Esophagus squamous epithelium (tissue), 5 donors: ENCODE results near the gene BCL2L15. TPM values are rescaled to one million over a fixed set of nuclear protein-coding genes. Genes with fewer than 3 reads are reported as not detected.

ENCODE experiments used
- DNase-seq: peaks from one replicate; lab custom pipeline; 2025; lab: John Stamatoyannopoulos, UW
- H3K27ac ChIP-seq, 4 donors: fragments of 200-600 bp; sonication (generic); one replicate each; pipeline ENCODE4 v1.5.1; 2016 to 2019; ENCODE audit warnings: mild to moderate bottlenecking in 1 of 4
- H3K27me3 ChIP-seq, 4 donors: fragments of 200-600 bp; sonication (generic); 1 replicate in 3 of 4; 2 replicates in 1 of 4; pipeline versions ENCODE4 v1.5.1 to v1.6.0; 2017 to 2021; ENCODE audit warnings: antibody characterized with exemption in 1 of 4
- H3K36me3 ChIP-seq, 3 donors: fragments of 200-600 bp; sonication (generic); one replicate each; pipeline ENCODE4 v1.5.1; 2016 to 2019
- H3K4me1 ChIP-seq, 3 donors: fragments of 200-600 bp; sonication (generic); one replicate each; pipeline ENCODE4 v1.5.1; 2017 to 2019
- H3K4me3 ChIP-seq, 4 donors: fragments of 200-600 bp; sonication (generic); 1 replicate in 3 of 4; 2 replicates in 1 of 4; pipeline ENCODE4 v1.5.1; 2016 to 2019; ENCODE audit warnings: mild to moderate bottlenecking in 2 of 4, moderate library complexity in 1 of 4
- H3K9me3 ChIP-seq, 3 donors: fragments of 200-600 bp; sonication (generic); one replicate each; pipeline ENCODE4 v1.5.1; 2016 to 2019
- POLR2A ChIP-seq, 4 donors: fragments of 450-650 bp; IDR thresholded peaks; one replicate each; pipeline ENCODE4 v1.6.1; 2017; ENCODE audit warnings: antibody characterized with exemption in 4 of 4, mild to moderate bottlenecking in 4 of 4, moderate library complexity in 3 of 4
- WGBS, 2 donors: methylation state at CpG; one replicate each; pipeline ENCODE4 v1.1.5; 2018; 5-methylcytosine and 5-hydroxymethylcytosine counted together
- intact Hi-C: fragments of 100-400 bp; cut with DNase I; formaldehyde crosslinking; loops from one replicate; pipeline ENCODE4 v1.15.0; 2022
- total RNA-seq, 4 donors: library from RNA; depleted of rRNA; stranded (reverse); fragments of >200 nt; gene quantifications; one replicate each; pipeline ENCODE4 v1.1.0, GENCODE V29; 2016
- TF ChIP-seq, protein P1 (sequence below), 6 experiments: fragments of 450-650 bp in 4 of 6; fragments of 200-600 bp in 2 of 6; sonication (generic) in 2 of 6; IDR thresholded peaks; one replicate each; pipeline ENCODE4 v1.5.1; 2016 to 2019; ENCODE audit warnings: antibody characterized with exemption in 6 of 6, mild to moderate bottlenecking in 4 of 6, moderate library complexity in 4 of 6
- donor health status: DM: yes; HTN: yes; CAD: no.

The BCL2L15 gene
- 1 to 10 TPM in 3 of 4 donors, under 1 TPM in 1; 0.76 to 6.8 (median 3.4) TPM for total RNA-seq

DNA sequence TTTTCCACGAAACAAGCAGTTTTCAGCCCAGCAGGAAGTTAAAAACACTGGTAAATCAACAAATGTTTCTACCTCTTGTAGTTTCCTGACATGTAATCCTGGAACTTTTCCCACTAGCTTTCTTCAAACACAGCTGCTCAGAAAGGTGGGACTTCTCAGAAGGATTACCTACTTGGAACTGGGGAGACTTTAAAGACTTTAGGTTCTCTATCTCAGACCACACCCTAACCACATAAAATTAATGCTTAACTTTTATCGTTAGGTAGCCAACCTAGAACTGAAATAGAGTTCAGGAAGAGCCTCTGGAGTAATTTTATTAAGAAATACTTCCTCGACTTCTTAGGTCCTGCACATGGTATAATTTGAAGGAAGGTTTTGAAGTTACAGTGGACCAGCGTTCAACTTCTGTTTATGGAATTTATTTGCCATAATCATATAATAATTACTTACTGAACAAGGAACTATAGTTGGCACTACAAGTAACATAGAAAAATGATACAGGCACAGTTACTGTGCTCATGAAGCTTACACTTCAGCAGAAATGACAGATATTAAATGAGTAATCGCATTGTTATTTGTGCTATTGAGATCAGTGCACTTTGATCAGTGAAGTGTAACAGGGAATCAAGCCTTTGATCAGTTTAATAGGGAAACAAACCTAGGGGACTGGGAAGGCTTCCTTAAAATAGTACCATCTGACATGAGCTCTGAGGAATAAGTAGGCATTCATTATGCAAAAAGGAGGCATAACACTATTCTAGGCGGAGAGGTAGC lies at the start of gene BCL2L15:
Gene BCL2L15, minus strand, starts transcription at position 180 of the 774 bp plus-strand sequence. CDS start 206 bp downstream, outside the sequence.
- H3K27ac ChIP-seq, result peak within 1 kb of the TSS; percentile 64 to 80 (median 70)
- H3K27me3 ChIP-seq, result no peaks in the 10 kb centered on the region
- no peaks in the 10 kb centered on the region for H3K9me3 ChIP-seq
- H3K4me3 ChIP-seq, result peak within 1 kb of the TSS in 2 of 4 donors; percentile 4 to 22
- no peak for DNase-seq
- peaks cover 0 to 50% (median 17%) of the 10 kb centered on the region in 3 donors for H3K4me1 ChIP-seq
- intact Hi-C loops, result no loop called here
- H3K36me3 ChIP-seq, result no peaks in the 10 kb centered on the region
- TF ChIP-seq POLR2A (IDR thresholded peaks at IDR 0.05), result no peak
- TF ChIP-seq, protein P1, sequence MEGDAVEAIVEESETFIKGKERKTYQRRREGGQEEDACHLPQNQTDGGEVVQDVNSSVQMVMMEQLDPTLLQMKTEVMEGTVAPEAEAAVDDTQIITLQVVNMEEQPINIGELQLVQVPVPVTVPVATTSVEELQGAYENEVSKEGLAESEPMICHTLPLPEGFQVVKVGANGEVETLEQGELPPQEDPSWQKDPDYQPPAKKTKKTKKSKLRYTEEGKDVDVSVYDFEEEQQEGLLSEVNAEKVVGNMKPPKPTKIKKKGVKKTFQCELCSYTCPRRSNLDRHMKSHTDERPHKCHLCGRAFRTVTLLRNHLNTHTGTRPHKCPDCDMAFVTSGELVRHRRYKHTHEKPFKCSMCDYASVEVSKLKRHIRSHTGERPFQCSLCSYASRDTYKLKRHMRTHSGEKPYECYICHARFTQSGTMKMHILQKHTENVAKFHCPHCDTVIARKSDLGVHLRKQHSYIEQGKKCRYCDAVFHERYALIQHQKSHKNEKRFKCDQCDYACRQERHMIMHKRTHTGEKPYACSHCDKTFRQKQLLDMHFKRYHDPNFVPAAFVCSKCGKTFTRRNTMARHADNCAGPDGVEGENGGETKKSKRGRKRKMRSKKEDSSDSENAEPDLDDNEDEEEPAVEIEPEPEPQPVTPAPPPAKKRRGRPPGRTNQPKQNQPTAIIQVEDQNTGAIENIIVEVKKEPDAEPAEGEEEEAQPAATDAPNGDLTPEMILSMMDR (IDR thresholded peaks at IDR 0.05), result no peak
- WGBS, 2 donors, result 34 to 41% methylated on average over 6 of the region's 6 CpGs

DNA sequence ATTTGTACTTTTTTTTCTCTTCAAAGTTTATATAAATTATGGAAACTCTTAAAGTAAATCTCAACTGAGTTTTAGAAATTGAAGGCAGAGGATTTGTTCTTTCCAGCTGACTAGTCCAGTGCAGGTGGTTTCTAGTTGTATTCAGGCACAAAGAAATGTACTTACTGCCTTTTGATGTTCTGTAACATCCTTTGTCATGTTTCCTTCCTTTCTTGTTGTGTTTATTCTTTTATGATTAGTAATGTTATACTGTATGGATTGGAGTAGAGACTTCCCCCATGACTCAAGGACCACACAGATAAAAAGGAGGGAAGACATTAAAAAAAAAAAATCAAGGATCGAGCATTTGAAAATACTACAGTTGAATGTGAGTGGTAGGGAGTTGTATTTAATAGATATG lies 49.8 kb upstream of the BCL2L15 start:
- no peak overlapping the region for H3K27ac ChIP-seq
- no peaks in the 10 kb centered on the region for H3K9me3 ChIP-seq
- TF ChIP-seq, protein P1 (IDR thresholded peaks at IDR 0.05), result no peak
- TF ChIP-seq POLR2A (IDR thresholded peaks at IDR 0.05), result no peak

DNA sequence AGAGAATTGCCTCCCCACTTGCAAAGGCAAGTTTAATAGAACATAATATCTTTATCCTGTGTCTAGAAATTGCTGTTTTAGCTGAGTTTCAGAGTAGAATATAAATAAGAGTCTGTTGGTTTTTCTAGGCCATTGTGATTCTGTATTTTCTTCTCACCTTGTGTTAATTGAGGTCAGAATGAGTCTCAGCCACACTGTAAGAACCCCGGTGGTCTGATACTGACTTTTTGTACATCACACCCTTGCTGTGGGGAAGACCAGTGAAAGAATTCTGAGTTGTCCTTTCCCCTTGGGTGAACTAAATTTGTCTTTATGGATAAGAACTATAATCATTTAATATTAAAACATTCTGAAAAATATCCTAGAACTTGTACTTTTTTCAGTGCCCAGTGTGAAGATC lies 48.6 kb upstream of the BCL2L15 start:
- 78 to 80% methylated on average over 1 of the region's 1 CpG for whole genome bisulfite sequencing, 2 donors
- no peak overlapping the region for H3K27ac ChIP-seq
- no peaks in the 10 kb centered on the region for H3K27me3 ChIP-seq
- H3K4me1 ChIP-seq, result peaks cover under 1 to 80% (median 23%) of the 10 kb centered on the region in 3 donors
- no peak overlapping the region for H3K4me3 ChIP-seq
- H3K9me3 ChIP-seq, result no peaks in the 10 kb centered on the region
- DNase-seq, result no peak
- TF ChIP-seq POLR2A (IDR thresholded peaks at IDR 0.05), result no peak
- TF ChIP-seq, protein P1 (IDR thresholded peaks at IDR 0.05), result no peak
- peaks cover 0 to 10% (median 0%) of the 10 kb centered on the region in 3 donors for H3K36me3 ChIP-seq
- intact Hi-C loops, result no loop called here

More for the DNA sequence above, 49.8 kb upstream of the BCL2L15 start:
- no peak for DNase-seq
- intact Hi-C loops, result no loop called here
- H3K27me3 ChIP-seq, result no peaks in the 10 kb centered on the region
- H3K4me3 ChIP-seq, result no peak overlapping the region
- WGBS, 2 donors, result 67 to 76% methylated on average over 1 of the region's 1 CpG
- H3K36me3 ChIP-seq, result peaks cover 3 to 22% (median 5%) of the 10 kb centered on the region in 3 donors
- peaks cover 0 to 68% (median 11%) of the 10 kb centered on the region in 3 donors for H3K4me1 ChIP-seq

DNA sequence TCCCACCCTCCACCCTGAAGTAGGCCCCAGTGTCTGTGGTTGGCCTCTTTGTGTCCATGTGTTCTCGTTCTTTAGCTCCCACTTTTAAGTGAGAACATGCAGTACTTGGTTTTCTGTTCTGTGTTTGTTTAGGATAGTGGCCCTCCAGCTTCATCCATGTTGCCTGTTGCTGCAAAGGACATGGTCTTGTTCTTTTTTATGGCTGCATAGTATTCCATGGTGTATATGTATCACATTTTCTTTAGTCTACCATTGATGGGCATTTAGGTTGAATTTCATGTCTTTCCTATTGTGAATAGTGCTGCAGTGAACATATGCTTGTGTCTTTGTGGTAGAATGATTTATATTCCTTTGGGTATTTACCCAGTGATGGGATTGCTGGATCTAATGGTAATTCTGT lies 47.8 kb upstream of the BCL2L15 start:
- H3K27ac ChIP-seq, result no peak overlapping the region
- intact Hi-C loops, result no loop called here
- no peak for DNase-seq
- no peak overlapping the region for H3K4me3 ChIP-seq
- peaks cover 0 to 2% (median 0%) of the 10 kb centered on the region in 3 donors for H3K36me3 ChIP-seq
- H3K27me3 ChIP-seq, result no peaks in the 10 kb centered on the region
- 90 to 93% methylated on average over 1 of the region's 1 CpG for WGBS, 2 donors
- TF ChIP-seq, protein P1 (IDR thresholded peaks at IDR 0.05), result no peak
- no peak for TF ChIP-seq POLR2A (IDR thresholded peaks at IDR 0.05)
- peaks cover 8 to 80% (median 28%) of the 10 kb centered on the region in 3 donors for H3K4me1 ChIP-seq
- no peaks in the 10 kb centered on the region for H3K9me3 ChIP-seq

DNA sequence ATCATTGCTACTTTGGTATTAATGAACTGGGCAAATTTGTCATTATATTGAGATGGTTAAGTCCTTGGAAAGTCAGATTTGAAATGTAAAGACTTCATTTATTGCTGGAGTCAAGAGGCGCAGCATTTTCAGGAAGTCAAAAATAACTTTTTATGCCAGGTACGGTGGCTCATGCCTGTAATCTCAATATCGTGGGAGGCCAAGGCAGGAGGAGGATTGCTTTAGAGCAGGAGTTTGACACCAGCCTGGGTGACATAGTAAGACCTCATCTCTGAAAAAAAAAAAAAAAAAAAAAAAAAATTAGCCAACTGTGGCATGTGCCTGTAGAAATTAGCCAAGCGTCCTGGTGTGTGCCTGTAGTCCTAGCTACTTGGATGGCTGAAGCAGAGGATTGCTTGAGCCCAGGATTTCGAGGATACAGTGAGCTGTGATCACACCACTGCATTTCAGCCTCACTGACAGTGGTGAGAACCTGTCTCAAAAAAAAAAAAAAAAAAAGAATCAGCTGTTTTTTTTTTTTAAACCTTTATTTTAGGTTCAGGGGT lies 47.2 kb upstream of the BCL2L15 start:
- TF ChIP-seq, protein P1 (IDR thresholded peaks at IDR 0.05), result no peak
- no peak for TF ChIP-seq POLR2A (IDR thresholded peaks at IDR 0.05)
- Histone ChIP-seq H3K27ac (no peak overlapping the region), H3K4me1 (peaks cover 8 to 74% (median 26%) of the 10 kb centered on the region in 3 donors), H3K9me3 (no peaks in the 10 kb centered on the region), H3K4me3 (no peak overlapping the region), H3K36me3 (no peaks in the 10 kb centered on the region), H3K27me3 (no peaks in the 10 kb centered on the region)
- 65 to 81% methylated on average over 5 of the region's 5 CpGs for WGBS, 2 donors
- DNase-seq, result no peak
- intact Hi-C loops, result no loop called here
